ENCODE data around the gene SKIC3. TPM values are rescaled to one million over a fixed set of nuclear protein-coding genes. Genes with fewer than 3 reads are reported as not detected.

The SKIC3 gene
- total and polyA plus RNA-seq, 10 of the 15 experiments (the other 5 are each of a cell fraction or from before 2014, with no cell fraction given) = 23.6 to 73.7 (median 55.6) TPM

GRCh38 chr5:95554647-95555548 lies at the start of gene SKIC3, which contains the start of gene ARSK (continued):
- TF ChIP-seq CBX3 (IDR thresholded peaks at IDR 0.05; ENCODE audit: borderline replicate concordance, low read depth) (no peak), POU2F2 (IDR thresholded peaks at IDR 0.05; ENCODE audit: borderline replicate concordance, low read depth, low read length) (peak; percentile 24; the same call in 2 of the 3 replicates), IRF4 (IDR thresholded peaks at IDR 0.05; ENCODE audit: low read depth, low read length) (0 out of 2 replicates have a peak, but pooled peaks have one; percentile 32), KLF5 (IDR thresholded peaks at IDR 0.05; ENCODE audit: partially characterized antibody) (no peak), ZZZ3 (IDR thresholded peaks at IDR 0.05; ENCODE audit: control insufficient read depth, insufficient read length, low read depth) (no peak), POLR2AphosphoS2 (IDR thresholded peaks at IDR 0.05; ENCODE audit: low read depth, low read length) (peak; percentile 66; the same call in 1 of the 2 replicates), WRNIP1 (IDR thresholded peaks at IDR 0.05; ENCODE audit: borderline replicate concordance, low read depth, low read length) (no peak), ZNF622 (IDR thresholded peaks at IDR 0.05) (no peak), RUNX3 (IDR thresholded peaks at IDR 0.05; ENCODE audit: low read length) (peak; percentile 69), FOXK2 (IDR thresholded peaks at IDR 0.05) (no peak), RAD51 (IDR thresholded peaks at IDR 0.05) (peak; percentile 97), EZH2 (IDR thresholded peaks at IDR 0.05; ENCODE audit: borderline replicate concordance, control insufficient read depth, low read depth, low read length) (no peak), ESRRA (IDR thresholded peaks at IDR 0.05; ENCODE audit: low read length) (no peak), NFIC (IDR thresholded peaks at IDR 0.05; ENCODE audit: low read depth, low read length) (no peak; the same call in 1 of the 2 replicates), NBN (IDR thresholded peaks at IDR 0.05) (peak; percentile 78; the same call in 1 of the 2 replicates), POLR2A (IDR thresholded peaks at IDR 0.05; ENCODE audit: low read depth, low read length) (peak; percentile 91), SPI1 (IDR thresholded peaks at IDR 0.05; ENCODE audit: borderline replicate concordance, insufficient read depth, low read depth, low read length) (no peak), CBX5 (IDR thresholded peaks at IDR 0.05; ENCODE audit: low read depth) (peak; percentile 65; the same call in 1 of the 2 replicates)
- TF ChIP-seq, protein P1, sequence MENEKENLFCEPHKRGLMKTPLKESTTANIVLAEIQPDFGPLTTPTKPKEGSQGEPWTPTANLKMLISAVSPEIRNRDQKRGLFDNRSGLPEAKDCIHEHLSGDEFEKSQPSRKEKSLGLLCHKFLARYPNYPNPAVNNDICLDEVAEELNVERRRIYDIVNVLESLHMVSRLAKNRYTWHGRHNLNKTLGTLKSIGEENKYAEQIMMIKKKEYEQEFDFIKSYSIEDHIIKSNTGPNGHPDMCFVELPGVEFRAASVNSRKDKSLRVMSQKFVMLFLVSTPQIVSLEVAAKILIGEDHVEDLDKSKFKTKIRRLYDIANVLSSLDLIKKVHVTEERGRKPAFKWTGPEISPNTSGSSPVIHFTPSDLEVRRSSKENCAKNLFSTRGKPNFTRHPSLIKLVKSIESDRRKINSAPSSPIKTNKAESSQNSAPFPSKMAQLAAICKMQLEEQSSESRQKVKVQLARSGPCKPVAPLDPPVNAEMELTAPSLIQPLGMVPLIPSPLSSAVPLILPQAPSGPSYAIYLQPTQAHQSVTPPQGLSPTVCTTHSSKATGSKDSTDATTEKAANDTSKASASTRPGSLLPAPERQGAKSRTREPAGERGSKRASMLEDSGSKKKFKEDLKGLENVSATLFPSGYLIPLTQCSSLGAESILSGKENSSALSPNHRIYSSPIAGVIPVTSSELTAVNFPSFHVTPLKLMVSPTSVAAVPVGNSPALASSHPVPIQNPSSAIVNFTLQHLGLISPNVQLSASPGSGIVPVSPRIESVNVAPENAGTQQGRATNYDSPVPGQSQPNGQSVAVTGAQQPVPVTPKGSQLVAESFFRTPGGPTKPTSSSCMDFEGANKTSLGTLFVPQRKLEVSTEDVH (IDR thresholded peaks at IDR 0.05; ENCODE audit: low read depth, partially characterized antibody) = peak; percentile 70
- TF ChIP-seq, protein P2, sequence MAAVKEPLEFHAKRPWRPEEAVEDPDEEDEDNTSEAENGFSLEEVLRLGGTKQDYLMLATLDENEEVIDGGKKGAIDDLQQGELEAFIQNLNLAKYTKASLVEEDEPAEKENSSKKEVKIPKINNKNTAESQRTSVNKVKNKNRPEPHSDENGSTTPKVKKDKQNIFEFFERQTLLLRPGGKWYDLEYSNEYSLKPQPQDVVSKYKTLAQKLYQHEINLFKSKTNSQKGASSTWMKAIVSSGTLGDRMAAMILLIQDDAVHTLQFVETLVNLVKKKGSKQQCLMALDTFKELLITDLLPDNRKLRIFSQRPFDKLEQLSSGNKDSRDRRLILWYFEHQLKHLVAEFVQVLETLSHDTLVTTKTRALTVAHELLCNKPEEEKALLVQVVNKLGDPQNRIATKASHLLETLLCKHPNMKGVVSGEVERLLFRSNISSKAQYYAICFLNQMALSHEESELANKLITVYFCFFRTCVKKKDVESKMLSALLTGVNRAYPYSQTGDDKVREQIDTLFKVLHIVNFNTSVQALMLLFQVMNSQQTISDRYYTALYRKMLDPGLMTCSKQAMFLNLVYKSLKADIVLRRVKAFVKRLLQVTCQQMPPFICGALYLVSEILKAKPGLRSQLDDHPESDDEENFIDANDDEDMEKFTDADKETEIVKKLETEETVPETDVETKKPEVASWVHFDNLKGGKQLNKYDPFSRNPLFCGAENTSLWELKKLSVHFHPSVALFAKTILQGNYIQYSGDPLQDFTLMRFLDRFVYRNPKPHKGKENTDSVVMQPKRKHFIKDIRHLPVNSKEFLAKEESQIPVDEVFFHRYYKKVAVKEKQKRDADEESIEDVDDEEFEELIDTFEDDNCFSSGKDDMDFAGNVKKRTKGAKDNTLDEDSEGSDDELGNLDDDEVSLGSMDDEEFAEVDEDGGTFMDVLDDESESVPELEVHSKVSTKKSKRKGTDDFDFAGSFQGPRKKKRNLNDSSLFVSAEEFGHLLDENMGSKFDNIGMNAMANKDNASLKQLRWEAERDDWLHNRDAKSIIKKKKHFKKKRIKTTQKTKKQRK (IDR thresholded peaks at IDR 0.05; ENCODE audit: low read depth, low read length) = peak; percentile 52; the same call in 1 of the 2 replicates
- TF ChIP-seq, protein P3, sequence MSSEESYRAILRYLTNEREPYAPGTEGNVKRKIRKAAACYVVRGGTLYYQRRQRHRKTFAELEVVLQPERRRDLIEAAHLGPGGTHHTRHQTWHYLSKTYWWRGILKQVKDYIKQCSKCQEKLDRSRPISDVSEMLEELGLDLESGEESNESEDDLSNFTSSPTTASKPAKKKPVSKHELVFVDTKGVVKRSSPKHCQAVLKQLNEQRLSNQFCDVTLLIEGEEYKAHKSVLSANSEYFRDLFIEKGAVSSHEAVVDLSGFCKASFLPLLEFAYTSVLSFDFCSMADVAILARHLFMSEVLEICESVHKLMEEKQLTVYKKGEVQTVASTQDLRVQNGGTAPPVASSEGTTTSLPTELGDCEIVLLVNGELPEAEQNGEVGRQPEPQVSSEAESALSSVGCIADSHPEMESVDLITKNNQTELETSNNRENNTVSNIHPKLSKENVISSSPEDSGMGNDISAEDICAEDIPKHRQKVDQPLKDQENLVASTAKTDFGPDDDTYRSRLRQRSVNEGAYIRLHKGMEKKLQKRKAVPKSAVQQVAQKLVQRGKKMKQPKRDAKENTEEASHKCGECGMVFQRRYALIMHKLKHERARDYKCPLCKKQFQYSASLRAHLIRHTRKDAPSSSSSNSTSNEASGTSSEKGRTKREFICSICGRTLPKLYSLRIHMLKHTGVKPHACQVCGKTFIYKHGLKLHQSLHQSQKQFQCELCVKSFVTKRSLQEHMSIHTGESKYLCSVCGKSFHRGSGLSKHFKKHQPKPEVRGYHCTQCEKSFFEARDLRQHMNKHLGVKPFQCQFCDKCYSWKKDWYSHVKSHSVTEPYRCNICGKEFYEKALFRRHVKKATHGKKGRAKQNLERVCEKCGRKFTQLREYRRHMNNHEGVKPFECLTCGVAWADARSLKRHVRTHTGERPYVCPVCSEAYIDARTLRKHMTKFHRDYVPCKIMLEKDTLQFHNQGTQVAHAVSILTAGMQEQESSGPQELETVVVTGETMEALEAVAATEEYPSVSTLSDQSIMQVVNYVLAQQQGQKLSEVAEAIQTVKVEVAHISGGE (CRISPR knock-in tag; IDR thresholded peaks at IDR 0.05) = no peak
